Measurements from ENCODE around the gene CLRN1. TPM values are rescaled to one million over a fixed set of nuclear protein-coding genes. Genes with fewer than 3 reads are reported as not detected.

CLRN1 gene
- total RNA-seq, 1 experiment from 2014 or later, result not detected

DNA sequence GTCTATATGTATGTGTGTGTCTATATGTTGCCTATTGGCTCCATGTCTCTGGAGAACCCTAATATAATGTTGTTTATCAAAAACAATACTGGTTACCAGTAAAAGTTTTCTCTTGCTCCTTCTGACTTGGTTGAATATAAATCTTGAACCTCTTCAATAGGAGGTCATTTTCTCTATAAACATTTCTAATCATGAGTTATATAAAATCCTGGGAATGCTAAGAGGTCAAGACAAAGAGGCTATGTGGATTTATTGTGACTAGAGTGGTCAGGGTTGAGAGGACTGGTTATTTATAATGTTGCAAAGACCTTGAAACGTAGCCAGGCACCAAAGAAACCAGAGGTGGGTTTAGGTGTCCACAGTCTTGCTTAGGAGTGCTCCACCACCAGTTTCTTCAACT is 66.1 kb downstream of the CLRN1 start:
- Mint-ChIP-seq H3K27ac (ENCODE audit: low read depth, unreplicated experiment) (no peak overlapping the region), H3K9me3 (ENCODE audit: unreplicated experiment) (no peaks in the 10 kb centered on the region), H3K36me3 (ENCODE audit: insufficient read depth, unreplicated experiment) (no peaks in the 10 kb centered on the region), H3K4me3 (ENCODE audit: unreplicated experiment) (no peak overlapping the region), H3K27me3 (ENCODE audit: insufficient read depth, unreplicated experiment) (peaks cover 91% of the 10 kb centered on the region), H3K4me1 (ENCODE audit: insufficient read depth, unreplicated experiment) (no peaks in the 10 kb centered on the region)
- no peak for DNase-seq (ENCODE audit: unreplicated experiment)
- ChIA-PET POLR2A (no interaction called here), CTCF (no interaction called here)
- TF ChIP-seq CTCF (IDR thresholded peaks at IDR 0.05; ENCODE audit: unreplicated experiment), result no peak
- no TSS peak for BruUV-seq (replicated peaks)
- intact Hi-C loops (cut with micrococcal nuclease), result no loop called here

- intact Hi-C loops (cut with micrococcal nuclease), result no loop called here
- TF ChIP-seq CTCF (IDR thresholded peaks at IDR 0.05; ENCODE audit: unreplicated experiment), result no peak
- Mint-ChIP-seq H3K36me3 (ENCODE audit: insufficient read depth, unreplicated experiment) (no peaks in the 10 kb centered on the region), H3K27ac (ENCODE audit: low read depth, unreplicated experiment) (no peak overlapping the region), H3K4me1 (ENCODE audit: insufficient read depth, unreplicated experiment) (no peaks in the 10 kb centered on the region), H3K27me3 (ENCODE audit: insufficient read depth, unreplicated experiment) (peaks cover 91% of the 10 kb centered on the region), H3K9me3 (ENCODE audit: unreplicated experiment) (no peaks in the 10 kb centered on the region), H3K4me3 (ENCODE audit: unreplicated experiment) (no peak overlapping the region)
- DNase-seq (ENCODE audit: unreplicated experiment), result no peak
- BruUV-seq (replicated peaks), result no TSS peak
- POLR2A ChIA-PET, result no interaction called here
- CTCF ChIA-PET, result interaction anchor here (0.6 kb wide), 1 partner anchor 181 kb away, joined by 3 read pairs; no protein-coding TSS in a partner anchor
Measured at GRCh38 chr3:150905746-150906145, 66.8 kb downstream of the CLRN1 start.

- TF ChIP-seq CTCF (IDR thresholded peaks at IDR 0.05; ENCODE audit: unreplicated experiment), result no peak
- DNase-seq (ENCODE audit: unreplicated experiment), result no peak
- Mint-ChIP-seq H3K27ac (ENCODE audit: low read depth, unreplicated experiment) (no peak within 1 kb of the TSS), H3K4me3 (ENCODE audit: unreplicated experiment) (no peak within 1 kb of the TSS), H3K27me3 (ENCODE audit: insufficient read depth, unreplicated experiment) (peaks cover 91% of the 10 kb centered on the region), H3K4me1 (ENCODE audit: insufficient read depth, unreplicated experiment) (no peaks in the 10 kb centered on the region), H3K9me3 (ENCODE audit: unreplicated experiment) (no peaks in the 10 kb centered on the region), H3K36me3 (ENCODE audit: insufficient read depth, unreplicated experiment) (no peaks in the 10 kb centered on the region)
- no TSS peak for BruUV-seq (replicated peaks)
- ChIA-PET CTCF (interaction anchor here (0.6 to 1.4 kb wide), 2 partner anchors 22 to 181 kb away, joined by 3 to 4 read pairs; no protein-coding TSS in a partner anchor), POLR2A (no interaction called here)
- intact Hi-C loops (cut with micrococcal nuclease), result no loop called here
Measured at GRCh38 chr3:150905339-150905738, 67.2 kb downstream of the CLRN1 start, which contains the start of gene MINDY4B. Gene MINDY4B (minus strand): TSS chr3:150905439. CDS start chr3:150905439, 0 bp downstream.

GRCh38 chr3:150902988-150903387 is 69.5 kb downstream of the CLRN1 start:
- no peak for TF ChIP-seq CTCF (IDR thresholded peaks at IDR 0.05; ENCODE audit: unreplicated experiment)
- no peaks in the 10 kb centered on the region for H3K9me3 Mint-ChIP-seq (ENCODE audit: unreplicated experiment)
- BruUV-seq (replicated peaks), result no TSS peak
- H3K27ac Mint-ChIP-seq (ENCODE audit: low read depth, unreplicated experiment), result no peak overlapping the region
- H3K27me3 Mint-ChIP-seq (ENCODE audit: insufficient read depth, unreplicated experiment), result peaks cover 78% of the 10 kb centered on the region
- H3K4me1 Mint-ChIP-seq (ENCODE audit: insufficient read depth, unreplicated experiment), result no peaks in the 10 kb centered on the region
- H3K4me3 Mint-ChIP-seq (ENCODE audit: unreplicated experiment), result no peak overlapping the region
- H3K36me3 Mint-ChIP-seq (ENCODE audit: insufficient read depth, unreplicated experiment), result no peaks in the 10 kb centered on the region
- intact Hi-C loops (cut with micrococcal nuclease), result no loop called here
- ChIA-PET CTCF (no interaction called here), POLR2A (interaction anchor here (0.6 kb wide), 1 partner anchor 244 kb away, joined by 3 read pairs; no protein-coding TSS in a partner anchor)
- no peak for DNase-seq (ENCODE audit: unreplicated experiment)

Data from MCF 10A (cell line).